NCI-H748 (cell line): Measurements from ENCODE around the gene STAP2.

Source experiments
- DNase-seq: peaks from one replicate; lab custom pipeline; 2025; ENCODE audit not compliant: unreplicated experiment; lab: John Stamatoyannopoulos, UW

STAP2 gene

GRCh38 chr19:4370418-4371041 is 31.9 kb upstream of the STAP2 start:
- DNase-seq = no peak

GRCh38 chr19:4369888-4370260 is 31.2 kb upstream of the STAP2 start:
- no peak for DNase-seq

- no peak for DNase-seq
These were observed 30.7 kb upstream of the STAP2 start for GRCh38 chr19:4369109-4369887.

DNA sequence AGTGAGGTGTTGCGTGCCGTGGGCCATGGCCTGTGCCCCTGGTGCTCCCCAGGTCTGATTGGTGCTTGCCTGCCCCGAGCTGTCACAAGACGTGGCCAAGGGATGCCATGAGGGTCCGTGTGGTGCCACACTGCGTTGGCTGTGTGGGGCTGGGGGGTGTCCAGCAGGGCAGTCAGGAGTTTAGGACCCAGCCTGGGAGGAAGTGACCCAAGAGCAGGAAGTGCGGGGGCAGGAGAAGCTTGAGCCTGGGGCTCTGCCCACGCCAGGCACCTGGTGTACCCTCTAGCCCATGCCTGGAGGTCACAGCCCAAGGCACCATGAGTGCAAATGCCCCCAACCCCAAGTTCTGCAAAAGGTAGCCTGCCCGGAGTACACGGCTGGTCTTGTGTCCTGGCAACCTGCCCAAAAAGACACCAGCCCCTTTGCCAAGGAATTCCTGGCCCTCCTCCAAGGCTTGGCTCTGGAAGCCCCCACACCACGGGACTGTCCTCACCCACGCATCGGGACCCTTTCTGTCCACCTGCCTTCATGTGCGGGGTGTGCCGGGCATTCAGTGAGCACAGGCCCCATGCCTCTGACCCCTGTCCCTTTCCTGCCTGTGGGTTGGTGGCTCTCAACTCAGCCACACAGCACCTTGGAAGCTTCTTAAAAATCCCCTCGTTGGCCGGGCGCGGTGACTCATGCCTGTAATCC is 29.6 kb upstream of the STAP2 start:
- DNase-seq = no peak

- no peak for DNase-seq
These were observed 29.1 kb upstream of the STAP2 start for GRCh38 chr19:4367781-4368127.

GRCh38 chr19:4367336-4367723 is 28.7 kb upstream of the STAP2 start:
- no peak for DNase-seq

GRCh38 chr19:4366666-4367335 is 28.2 kb upstream of the STAP2 start:
- DNase-seq = no peak

- DNase-seq = no peak
These were observed 27.4 kb upstream of the STAP2 start for GRCh38 chr19:4365791-4366665.

DNA sequence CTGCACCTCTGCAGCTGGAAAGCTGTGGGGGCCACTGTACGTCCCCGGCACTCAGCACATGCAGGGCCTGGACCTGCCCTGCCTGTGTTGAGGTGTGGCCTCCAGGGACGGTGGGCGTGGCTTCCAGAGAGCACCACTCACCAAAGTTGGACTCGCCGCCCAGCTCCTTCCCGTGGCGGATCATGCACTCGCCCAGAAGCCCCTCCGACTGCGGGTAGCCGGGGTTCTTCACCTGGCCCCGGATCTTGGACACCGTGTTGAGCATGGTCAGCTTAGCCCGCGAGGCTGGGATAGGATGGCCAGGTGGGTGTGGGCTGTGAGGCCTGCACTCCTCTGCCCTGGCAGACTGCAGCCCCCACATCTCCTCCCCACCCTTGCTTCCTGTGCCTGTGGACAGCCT is 26.7 kb upstream of the STAP2 start:
- DNase-seq = no peak

GRCh38 chr19:4363571-4364304 is 25.1 kb upstream of the STAP2 start:
- DNase-seq = no peak

DNA sequence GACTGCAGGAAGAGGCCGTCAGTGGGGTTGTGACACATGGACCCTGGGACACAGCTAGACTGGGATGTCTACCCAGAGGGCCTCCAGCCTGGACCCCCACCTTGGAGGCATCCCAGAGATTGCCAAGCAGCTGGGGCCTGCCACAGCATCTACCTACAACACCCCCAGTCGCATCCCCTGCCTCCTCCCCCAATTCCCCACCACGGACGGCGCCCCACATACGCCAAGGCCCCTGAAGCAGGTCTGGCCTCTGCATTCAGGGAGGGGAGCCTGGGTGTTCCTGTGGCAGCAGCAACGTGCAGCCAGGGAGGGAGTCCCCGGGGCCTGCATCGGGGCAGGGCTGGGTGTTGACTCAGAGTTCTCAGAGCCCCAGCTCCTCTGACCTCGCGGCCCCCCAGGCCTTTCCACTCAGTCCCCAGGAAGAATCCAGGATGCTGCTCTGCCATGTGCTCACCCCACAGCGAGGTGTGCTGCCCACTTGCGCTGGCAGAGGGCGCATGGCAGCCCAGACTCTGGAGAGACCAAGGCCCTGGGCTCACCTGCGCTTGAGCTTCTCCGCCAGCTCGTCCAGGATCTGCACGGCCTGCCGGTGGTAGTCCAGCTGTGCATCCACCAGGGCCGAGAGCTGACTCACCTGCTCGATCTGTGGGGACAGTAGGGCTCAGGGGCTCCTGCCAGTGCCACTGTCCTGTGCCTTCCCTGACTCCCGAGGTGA is 24.4 kb upstream of the STAP2 start:
- no peak for DNase-seq

- DNase-seq = no peak
These were observed 23.6 kb upstream of the STAP2 start for GRCh38 chr19:4362101-4362828.

DNA sequence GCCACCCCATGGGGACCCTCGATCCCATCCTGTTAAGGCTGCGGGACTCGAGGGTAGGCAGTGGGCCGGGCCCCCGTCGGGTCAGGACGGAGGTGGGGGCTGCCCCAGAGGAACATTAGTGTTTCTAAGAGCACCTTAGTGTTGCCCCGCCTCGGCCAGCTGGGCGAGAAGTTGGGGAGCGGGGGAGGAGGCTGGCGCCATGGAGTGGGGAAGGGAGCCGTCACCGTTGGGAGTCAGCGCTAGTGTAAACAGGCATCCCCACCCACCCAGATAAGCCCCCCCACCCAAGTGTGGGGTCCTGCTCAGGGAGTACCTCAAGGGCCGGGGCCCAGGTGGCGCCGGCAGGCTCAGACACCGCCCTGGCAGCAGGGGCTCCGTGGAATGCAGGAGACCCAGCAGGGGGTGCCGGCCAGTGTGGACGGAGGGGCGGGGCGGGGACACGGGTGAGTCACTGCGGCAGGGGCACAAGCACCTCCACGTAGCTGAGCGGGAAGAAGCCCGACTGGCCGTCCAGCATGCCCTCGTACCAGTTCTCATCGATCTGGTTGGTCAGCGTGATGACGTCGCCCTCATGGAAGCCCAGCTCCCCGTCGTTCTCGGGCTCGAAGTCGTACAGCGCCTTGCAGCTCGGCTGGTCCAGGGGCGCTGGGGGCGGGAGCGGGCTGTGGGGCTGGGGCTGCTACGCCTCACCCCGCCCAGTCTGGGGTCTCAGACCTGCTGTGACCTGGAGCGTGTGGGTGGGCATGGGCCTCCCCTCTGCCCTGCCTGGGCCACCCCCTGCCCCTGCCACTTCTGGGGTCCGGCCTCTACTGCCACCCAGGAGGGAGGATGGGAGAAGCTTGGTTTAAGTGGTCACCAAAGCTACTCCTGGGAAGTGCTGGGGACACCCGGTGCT is 22.8 kb upstream of the STAP2 start:
- DNase-seq = no peak

- no peak for DNase-seq
These were observed 22.1 kb upstream of the STAP2 start for GRCh38 chr19:4360641-4361151.

DNA sequence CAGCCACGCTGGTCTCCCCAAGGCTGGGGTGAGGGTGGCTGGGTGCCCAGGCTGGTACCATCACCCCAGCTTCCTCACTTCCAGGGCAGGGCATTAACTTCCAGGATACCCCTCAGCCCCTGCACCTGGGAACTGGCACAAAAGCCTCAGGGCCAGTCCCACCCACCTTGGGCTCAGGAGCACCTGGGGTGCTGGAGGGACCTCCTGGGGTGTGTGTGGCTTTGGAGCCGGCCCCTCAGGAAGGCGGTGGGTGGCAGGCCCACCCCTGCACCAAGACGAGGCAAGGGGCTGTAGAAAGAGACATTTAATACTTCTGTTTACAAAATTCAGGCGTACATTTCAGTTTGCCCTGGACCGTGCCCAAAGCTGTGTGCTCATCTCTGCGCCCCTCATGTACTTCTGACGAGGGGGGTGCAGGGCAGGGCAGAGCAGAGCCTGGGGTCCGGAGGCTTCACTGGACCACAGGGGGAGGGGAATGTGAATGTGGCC is 21.5 kb upstream of the STAP2 start:
- no peak for DNase-seq

DNA sequence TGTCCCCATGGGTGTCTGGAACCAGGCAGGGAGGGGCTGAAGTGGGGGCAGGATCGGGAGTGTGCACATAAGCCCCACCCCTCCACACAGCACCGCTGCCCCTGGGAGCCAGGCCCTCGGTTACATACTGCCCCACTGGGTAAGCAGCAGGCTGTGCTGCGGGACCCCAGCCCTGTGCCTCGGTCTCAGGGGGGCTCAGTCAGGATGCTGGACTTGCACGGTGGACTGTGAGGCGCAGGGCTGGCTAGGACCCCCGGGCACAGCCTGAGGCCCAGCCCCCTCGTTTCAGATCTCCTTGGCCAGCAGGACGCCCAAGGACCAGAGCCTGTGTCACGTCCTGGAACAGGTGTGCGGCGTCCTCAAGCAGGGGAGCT is 21.0 kb upstream of the STAP2 start:
- DNase-seq = no peak
